NCI-H1436 treated with DMSO at 0.1 percent for 48 hours (cell line): Measurements from ENCODE around the gene FTCD.

Experiments
- DNase-seq: peaks from one replicate; lab custom pipeline; 2025; lab: John Stamatoyannopoulos, UW

FTCD gene

DNA sequence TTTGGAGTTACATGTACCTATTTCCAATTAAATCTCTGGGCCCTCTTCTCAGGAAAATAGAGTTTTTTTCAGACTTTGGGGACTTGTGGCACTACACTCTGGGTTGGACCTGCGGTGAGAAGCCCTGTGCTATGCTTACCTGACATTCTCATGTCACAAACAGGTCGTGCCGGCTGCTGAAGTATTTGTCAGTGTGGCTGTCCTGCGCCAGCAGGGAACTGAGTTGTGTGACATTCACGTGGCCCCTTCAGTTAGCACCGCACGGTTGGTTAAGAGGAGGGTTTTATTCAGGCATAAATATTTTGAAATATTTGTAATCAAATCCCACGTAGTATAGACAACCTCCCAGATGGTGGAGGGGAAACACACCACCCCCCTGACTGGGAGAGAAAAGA, 63.8 kb downstream of the FTCD start:
- no peak for DNase-seq

DNA sequence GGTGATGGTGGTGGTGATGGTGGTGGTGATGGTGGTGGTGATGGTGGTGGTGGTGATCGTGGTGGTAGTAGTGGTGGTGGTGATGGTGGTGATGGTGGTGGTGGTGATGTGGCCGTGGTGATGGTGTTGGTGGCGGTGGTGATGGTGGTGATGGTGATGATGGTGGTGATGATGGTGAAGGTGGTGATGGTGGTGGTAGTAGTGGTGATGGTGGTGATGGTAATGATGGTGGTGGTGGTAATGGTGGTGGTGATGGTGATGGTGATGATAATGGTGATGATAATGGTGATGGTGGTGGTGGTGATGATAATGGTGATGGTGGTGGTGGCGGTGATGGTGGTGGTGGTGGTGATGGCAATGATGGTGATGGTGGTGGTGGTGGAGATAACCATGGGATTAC, 64.3 kb downstream of the FTCD start:
- DNase-seq: no peak

GRCh38 chr21:46089285-46089684, 66.1 kb downstream of the FTCD start:
- DNase-seq: no peak

- DNase-seq: no peak
Observed at GRCh38 chr21:46088189-46088588, 67.2 kb downstream of the FTCD start.

GRCh38 chr21:46087641-46088040, 67.7 kb downstream of the FTCD start:
- no peak for DNase-seq
